ENCODE data around the gene SUPT5H.

Gene SUPT5H

GRCh38 chr19:39506944-39507714, 61.7 kb downstream of the SUPT5H start:
- peak; percentile 82 for DNase-seq
- Histone ChIP-seq H3K27ac (no peak overlapping the region; the same call in 1 of the 2 replicates), H3K27me3 (ENCODE audit: insufficient read depth, low read depth, severe bottlenecking) (no peaks in the 10 kb centered on the region), H3K36me3 (peaks cover 16% of the 10 kb centered on the region), H3K4me3 (ENCODE audit: low read depth, low read length) (peak overlapping the region; percentile 80), H3K9me3 (ENCODE audit: severe bottlenecking) (no peaks in the 10 kb centered on the region)
- no peak for TF ChIP-seq CTCF (IDR thresholded peaks at IDR 0.05; ENCODE audit: low read depth, low read length)

- DNase-seq: no peak
- H3K4me3 ChIP-seq (ENCODE audit: low read depth, low read length): peak overlapping the region; percentile 80
Observed at GRCh38 chr19:39507715-39508364, 62.5 kb downstream of the SUPT5H start.

GRCh38 chr19:39508629-39509028, 63.2 kb downstream of the SUPT5H start:
- no peak for TF ChIP-seq CTCF (IDR thresholded peaks at IDR 0.05; ENCODE audit: low read depth, low read length)
- no peak for DNase-seq
- H3K4me3 ChIP-seq (ENCODE audit: low read depth, low read length): no peak overlapping the region
- H3K27me3 ChIP-seq (ENCODE audit: insufficient read depth, low read depth, severe bottlenecking): no peaks in the 10 kb centered on the region
- no peak overlapping the region for H3K27ac ChIP-seq
- H3K9me3 ChIP-seq (ENCODE audit: severe bottlenecking): no peaks in the 10 kb centered on the region
- H3K36me3 ChIP-seq: peaks cover 10% of the 10 kb centered on the region

More at GRCh38 chr19:39507715-39508364, 62.5 kb downstream of the SUPT5H start:
- no peaks in the 10 kb centered on the region for H3K27me3 ChIP-seq (ENCODE audit: insufficient read depth, low read depth, severe bottlenecking)
- no peaks in the 10 kb centered on the region for H3K9me3 ChIP-seq (ENCODE audit: severe bottlenecking)
- no peak for TF ChIP-seq CTCF (IDR thresholded peaks at IDR 0.05; ENCODE audit: low read depth, low read length)
- peaks cover 16% of the 10 kb centered on the region for H3K36me3 ChIP-seq
- no peak overlapping the region; the same call in 1 of the 2 replicates for H3K27ac ChIP-seq

- no peak overlapping the region for H3K27ac ChIP-seq
- peaks cover 5% of the 10 kb centered on the region for H3K36me3 ChIP-seq
- TF ChIP-seq CTCF (IDR thresholded peaks at IDR 0.05; ENCODE audit: low read depth, low read length): no peak
- DNase-seq: no peak
- no peak overlapping the region for H3K4me3 ChIP-seq (ENCODE audit: low read depth, low read length)
- H3K27me3 ChIP-seq (ENCODE audit: insufficient read depth, low read depth, severe bottlenecking): no peaks in the 10 kb centered on the region
- H3K9me3 ChIP-seq (ENCODE audit: severe bottlenecking): no peaks in the 10 kb centered on the region
Observed at GRCh38 chr19:39509233-39509632, 63.9 kb downstream of the SUPT5H start.

- Histone ChIP-seq H3K4me3 (ENCODE audit: low read depth, low read length) (no peak overlapping the region), H3K36me3 (no peaks in the 10 kb centered on the region; the same call in 1 of the 2 replicates), H3K27ac (no peak overlapping the region), H3K27me3 (ENCODE audit: insufficient read depth, low read depth, severe bottlenecking) (no peaks in the 10 kb centered on the region), H3K9me3 (ENCODE audit: severe bottlenecking) (no peaks in the 10 kb centered on the region)
- no peak for TF ChIP-seq CTCF (IDR thresholded peaks at IDR 0.05; ENCODE audit: low read depth, low read length)
- no peak for DNase-seq
Observed at GRCh38 chr19:39512988-39513387, 67.6 kb downstream of the SUPT5H start.
